Neural progenitor cell (in vitro differentiated cells): ENCODE data around the gene ZBED5.
"Not testable (repeated sequence)": the region's sequence is repeated elsewhere in the genome, so short reads cannot be mapped to it uniquely, and the experiment has no call there.

ENCODE experiments used
- EZH2 ChIP-seq: fragments of 200-600 bp; sonication (generic); IDR thresholded peaks from 2 replicates; pipeline ENCODE4 v1.6.1; 2017; ENCODE audit warnings: antibody characterized with exemption, mild to moderate bottlenecking, moderate library complexity
- TF ChIP-seq, protein P1 (sequence below): fragments of 200-600 bp; sonication (generic); IDR thresholded peaks from 2 replicates; pipeline ENCODE4 v1.5.1; 2017; ENCODE audit warnings: antibody characterized with exemption, mild to moderate bottlenecking

DNA sequence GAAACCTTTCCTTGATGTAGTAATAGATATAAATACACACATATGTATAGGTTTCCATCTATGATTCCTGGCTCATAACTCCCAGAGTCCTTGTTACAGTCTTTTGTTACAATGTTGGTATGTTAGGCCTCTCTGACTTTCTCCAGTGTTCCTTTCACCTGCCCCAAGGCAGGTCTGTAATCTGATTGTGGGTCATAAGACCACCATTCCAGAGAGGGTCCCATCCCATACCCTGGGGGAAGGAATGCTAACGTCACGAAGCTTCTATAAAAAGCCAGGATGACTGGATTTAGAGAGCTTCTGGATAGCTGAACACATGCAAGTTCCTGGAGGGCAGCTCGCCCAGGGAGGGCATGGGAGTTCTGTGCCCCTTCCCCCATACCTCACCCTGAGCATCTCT lies 35.4 kb downstream of the ZBED5 start:
- TF ChIP-seq, protein P1, sequence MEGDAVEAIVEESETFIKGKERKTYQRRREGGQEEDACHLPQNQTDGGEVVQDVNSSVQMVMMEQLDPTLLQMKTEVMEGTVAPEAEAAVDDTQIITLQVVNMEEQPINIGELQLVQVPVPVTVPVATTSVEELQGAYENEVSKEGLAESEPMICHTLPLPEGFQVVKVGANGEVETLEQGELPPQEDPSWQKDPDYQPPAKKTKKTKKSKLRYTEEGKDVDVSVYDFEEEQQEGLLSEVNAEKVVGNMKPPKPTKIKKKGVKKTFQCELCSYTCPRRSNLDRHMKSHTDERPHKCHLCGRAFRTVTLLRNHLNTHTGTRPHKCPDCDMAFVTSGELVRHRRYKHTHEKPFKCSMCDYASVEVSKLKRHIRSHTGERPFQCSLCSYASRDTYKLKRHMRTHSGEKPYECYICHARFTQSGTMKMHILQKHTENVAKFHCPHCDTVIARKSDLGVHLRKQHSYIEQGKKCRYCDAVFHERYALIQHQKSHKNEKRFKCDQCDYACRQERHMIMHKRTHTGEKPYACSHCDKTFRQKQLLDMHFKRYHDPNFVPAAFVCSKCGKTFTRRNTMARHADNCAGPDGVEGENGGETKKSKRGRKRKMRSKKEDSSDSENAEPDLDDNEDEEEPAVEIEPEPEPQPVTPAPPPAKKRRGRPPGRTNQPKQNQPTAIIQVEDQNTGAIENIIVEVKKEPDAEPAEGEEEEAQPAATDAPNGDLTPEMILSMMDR = not testable (repeated sequence)
- TF ChIP-seq EZH2 = not testable (repeated sequence)
